Tongue (tissue), 2 donors: ENCODE measurements around the gene VWA5A. TPM values are rescaled to one million over a fixed set of nuclear protein-coding genes. Genes with fewer than 3 reads are reported as not detected.

Experiments
- DNase-seq: peaks from one replicate; pipeline ENCODE4 v3.0.0-alpha.2; 2015
- total RNA-seq: library from RNA; depleted of rRNA; stranded (reverse); fragments of >200 nt; gene quantifications from one replicate; pipeline ENCODE4 v1.2.3, GENCODE V29; 2014

Gene VWA5A
- 110 TPM for total RNA-seq

GRCh38 chr11:124114942-124115781 lies at the start of gene VWA5A:
Gene VWA5A (plus strand): TSS chr11:124115450. CDS start chr11:124117512, 2,062 bp downstream.
- DNase-seq: peak; percentile 95

- no peak for DNase-seq
Observed at GRCh38 chr11:124068601-124069110, 46.6 kb upstream of the VWA5A start.

GRCh38 chr11:124069429-124070401 lies 45.5 kb upstream of the VWA5A start:
- DNase-seq: peak; percentile 70

GRCh38 chr11:124070915-124071622 lies 44.2 kb upstream of the VWA5A start:
- DNase-seq: peak; percentile 92

GRCh38 chr11:124071623-124071948 lies 43.7 kb upstream of the VWA5A start:
- no peak for DNase-seq

GRCh38 chr11:124072147-124072546 lies 43.1 kb upstream of the VWA5A start:
- no peak for DNase-seq

- DNase-seq: no peak
Observed at GRCh38 chr11:124074554-124074953, 40.7 kb upstream of the VWA5A start.

GRCh38 chr11:124075492-124075840 lies 39.8 kb upstream of the VWA5A start:
- DNase-seq: no peak

- DNase-seq: peak; percentile 58
Observed at GRCh38 chr11:124075841-124076651, 39.2 kb upstream of the VWA5A start.

- no peak for DNase-seq
Observed at GRCh38 chr11:124077266-124077665, 38.0 kb upstream of the VWA5A start.

GRCh38 chr11:124078591-124078990 lies 36.7 kb upstream of the VWA5A start:
- DNase-seq: no peak

GRCh38 chr11:124079631-124080326 lies 35.5 kb upstream of the VWA5A start:
- DNase-seq: peak; percentile 41

- DNase-seq: no peak
Observed at GRCh38 chr11:124080327-124081001, 34.8 kb upstream of the VWA5A start.

- no peak for DNase-seq
Observed at GRCh38 chr11:124081483-124081882, 33.8 kb upstream of the VWA5A start.

GRCh38 chr11:124082371-124082770 lies 32.9 kb upstream of the VWA5A start:
- DNase-seq: no peak

- no peak for DNase-seq
Observed at GRCh38 chr11:124085583-124085982, 29.7 kb upstream of the VWA5A start.

- DNase-seq: peak; percentile 38
Observed at GRCh38 chr11:124085997-124086846, 29.0 kb upstream of the VWA5A start.

- DNase-seq: no peak
Observed at GRCh38 chr11:124090996-124091395, 24.3 kb upstream of the VWA5A start.

GRCh38 chr11:124093330-124093729 lies 21.9 kb upstream of the VWA5A start:
- no peak for DNase-seq
